GM12872 (cell line): ENCODE results near the gene SPRY4.

Experiments
- TF ChIP-seq, protein P1 (sequence below): IDR thresholded peaks from 3 replicates; pipeline ENCODE4 v1.5.1; 2011; ENCODE audit warnings: low read depth, mild to moderate bottlenecking, low read length, moderate library complexity; ENCODE audit not compliant: insufficient read depth

The SPRY4 gene

GRCh38 chr5:142296914-142297417 lies 27.9 kb downstream of the SPRY4 start:
- TF ChIP-seq, protein P1, sequence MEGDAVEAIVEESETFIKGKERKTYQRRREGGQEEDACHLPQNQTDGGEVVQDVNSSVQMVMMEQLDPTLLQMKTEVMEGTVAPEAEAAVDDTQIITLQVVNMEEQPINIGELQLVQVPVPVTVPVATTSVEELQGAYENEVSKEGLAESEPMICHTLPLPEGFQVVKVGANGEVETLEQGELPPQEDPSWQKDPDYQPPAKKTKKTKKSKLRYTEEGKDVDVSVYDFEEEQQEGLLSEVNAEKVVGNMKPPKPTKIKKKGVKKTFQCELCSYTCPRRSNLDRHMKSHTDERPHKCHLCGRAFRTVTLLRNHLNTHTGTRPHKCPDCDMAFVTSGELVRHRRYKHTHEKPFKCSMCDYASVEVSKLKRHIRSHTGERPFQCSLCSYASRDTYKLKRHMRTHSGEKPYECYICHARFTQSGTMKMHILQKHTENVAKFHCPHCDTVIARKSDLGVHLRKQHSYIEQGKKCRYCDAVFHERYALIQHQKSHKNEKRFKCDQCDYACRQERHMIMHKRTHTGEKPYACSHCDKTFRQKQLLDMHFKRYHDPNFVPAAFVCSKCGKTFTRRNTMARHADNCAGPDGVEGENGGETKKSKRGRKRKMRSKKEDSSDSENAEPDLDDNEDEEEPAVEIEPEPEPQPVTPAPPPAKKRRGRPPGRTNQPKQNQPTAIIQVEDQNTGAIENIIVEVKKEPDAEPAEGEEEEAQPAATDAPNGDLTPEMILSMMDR = no peak

DNA sequence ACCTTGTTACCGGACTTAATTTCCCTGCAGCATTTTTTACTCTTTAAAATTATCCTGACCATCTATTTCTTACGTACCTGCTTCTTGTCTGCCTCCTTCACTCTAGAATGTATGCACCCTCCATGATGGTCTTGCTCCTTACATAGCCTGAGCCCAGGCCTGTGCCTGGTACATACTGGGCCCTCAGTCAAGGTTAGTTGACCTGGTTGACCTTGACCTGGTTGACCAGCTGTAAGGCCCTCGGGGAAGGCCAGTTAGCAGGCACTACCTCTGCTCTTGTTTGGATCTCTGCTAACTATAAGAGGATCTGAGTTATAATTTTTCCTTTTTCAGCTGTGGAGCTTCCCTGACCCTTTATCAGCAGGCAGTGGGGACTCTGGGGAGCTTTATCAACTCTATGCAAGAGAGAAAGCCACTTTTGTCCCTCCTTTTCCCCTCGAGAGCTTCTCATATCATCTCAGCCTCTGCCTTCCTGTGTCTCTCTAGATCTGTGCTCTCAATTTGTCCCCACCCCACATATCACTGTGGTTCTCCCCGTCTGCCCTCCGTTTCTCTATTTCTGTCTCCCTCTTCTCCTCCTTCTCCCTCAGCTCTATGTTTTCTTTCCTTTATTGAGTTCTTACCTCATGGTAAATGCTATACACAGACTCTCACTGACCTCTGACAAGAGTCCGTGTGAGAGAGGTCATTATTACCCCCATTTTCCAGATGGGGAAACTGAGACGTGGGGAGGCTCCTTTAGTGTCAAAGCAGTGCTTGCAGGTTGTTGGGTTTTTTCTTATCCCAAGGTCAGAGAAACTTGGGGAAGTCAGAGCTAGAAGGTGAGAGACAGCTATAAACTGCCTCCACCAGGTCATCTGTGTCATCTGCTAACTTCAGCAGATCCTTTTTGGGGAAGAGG lies 28.6 kb downstream of the SPRY4 start:
- TF ChIP-seq, protein P1 = no peak

DNA sequence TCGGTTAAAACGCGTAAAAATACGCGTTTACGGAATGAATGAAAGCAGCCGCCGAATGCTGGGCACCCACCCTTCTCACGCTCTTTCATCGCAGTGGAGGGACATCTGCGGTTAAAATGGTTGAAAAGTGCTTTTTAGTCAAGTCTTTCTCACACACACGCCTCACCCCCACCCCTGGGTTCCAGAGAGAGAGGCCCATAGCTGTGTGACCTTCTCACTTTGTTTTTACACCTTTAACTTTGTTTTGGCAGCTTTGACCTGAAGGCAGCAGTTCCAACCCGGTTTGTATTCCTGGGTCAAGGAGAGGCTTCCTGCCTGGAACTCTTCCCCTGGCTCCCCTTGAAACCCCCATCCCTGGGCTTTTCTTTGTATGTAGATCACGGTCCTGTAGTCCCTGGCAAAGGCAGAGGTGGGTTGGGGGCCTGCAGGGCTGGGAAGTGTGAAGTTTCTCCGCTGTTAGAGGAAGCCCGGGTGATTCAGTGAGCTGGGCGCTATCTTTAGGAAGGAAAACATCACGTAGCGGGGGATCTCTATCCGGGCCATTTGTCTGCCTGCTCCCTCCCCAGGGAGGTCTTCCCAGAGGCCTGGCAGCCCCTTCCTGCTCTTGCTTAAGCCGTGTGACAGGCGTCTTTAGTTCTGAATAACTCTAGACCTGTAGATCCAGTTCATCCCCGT lies 29.6 kb downstream of the SPRY4 start:
- TF ChIP-seq, protein P1 = no peak

DNA sequence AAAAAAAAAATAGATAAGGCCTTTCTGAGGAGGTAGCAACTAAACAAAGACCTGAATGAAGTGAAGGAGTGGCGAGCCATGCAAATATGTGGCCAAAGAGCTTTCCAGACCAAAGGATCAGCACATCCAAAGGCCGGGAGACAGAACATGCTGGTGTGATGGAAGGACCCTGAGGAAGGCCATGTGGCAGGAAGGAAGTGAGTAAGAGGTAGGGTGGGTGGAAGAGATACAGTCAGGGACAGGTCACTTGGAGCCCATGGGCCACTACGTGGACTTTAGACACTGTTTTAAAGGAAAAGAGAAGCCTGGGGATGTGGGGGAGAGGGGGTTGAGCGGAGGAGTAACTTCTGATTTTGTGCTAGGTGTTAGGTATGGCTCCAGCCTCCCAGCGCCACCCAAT lies 31.3 kb downstream of the SPRY4 start:
- TF ChIP-seq, protein P1 = no peak

DNA sequence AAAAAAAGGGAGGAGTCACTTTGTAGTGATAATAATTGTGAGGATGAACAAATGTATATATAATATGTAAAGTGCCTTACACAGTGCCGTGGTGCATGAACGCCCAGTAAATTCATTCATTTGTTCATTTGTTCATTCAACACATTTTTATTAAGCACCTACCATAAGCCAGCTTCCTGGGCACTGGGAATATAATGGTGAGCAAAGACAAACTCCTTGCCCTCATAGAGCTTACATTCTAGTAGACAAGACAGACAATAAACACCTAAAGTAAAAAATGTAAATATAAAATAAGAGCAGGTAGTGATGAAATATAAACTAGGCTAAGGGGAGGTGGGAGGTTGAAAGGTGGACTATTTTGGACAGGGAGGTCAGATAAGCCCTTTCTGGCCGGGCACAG lies 32.0 kb downstream of the SPRY4 start:
- TF ChIP-seq, protein P1 = no peak

DNA sequence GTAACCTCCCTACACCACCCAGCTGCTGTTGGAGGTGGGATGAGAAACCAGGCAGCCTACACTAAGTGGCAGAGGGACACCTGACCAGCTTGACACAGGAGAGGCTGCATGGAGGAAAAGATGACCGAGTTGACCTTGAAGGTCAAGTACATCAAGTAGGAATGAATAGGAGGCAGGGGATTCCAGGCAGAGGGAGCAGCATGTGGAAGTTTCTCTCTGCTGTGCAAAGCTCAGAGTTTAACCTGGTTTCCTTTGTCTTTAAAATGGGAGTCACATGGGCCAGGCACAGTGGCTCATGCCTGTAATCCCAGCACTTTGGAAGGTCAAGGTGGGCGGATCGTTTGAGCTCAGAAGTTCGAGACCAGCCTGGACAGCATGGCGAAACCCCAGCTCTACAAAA lies 32.6 kb downstream of the SPRY4 start:
- TF ChIP-seq, protein P1 = no peak

GRCh38 chr5:142290577-142291299 lies 34.1 kb downstream of the SPRY4 start:
- TF ChIP-seq, protein P1 = no peak
